ENCODE data around the gene CHD5.

CHD5 gene

DNA sequence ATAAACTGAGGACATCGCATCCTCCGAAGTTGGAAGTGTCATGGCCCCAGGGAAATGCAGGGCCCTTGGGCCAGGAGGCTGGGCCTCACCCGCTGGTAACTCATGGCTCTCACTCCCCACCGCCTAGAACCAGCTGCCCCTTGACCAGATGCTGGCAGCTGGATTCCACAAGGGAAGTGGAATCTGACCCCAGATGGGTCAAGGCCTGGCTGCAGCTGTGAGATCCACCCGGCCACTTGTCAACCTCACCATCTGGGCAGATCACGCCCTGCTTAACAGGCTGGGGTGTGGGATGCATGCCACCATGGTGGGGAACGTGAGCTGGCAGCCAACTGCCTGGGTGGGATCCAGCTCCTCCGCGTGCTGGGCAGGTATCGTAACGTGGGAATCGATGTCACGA lies 108.9 kb downstream of the CHD5 start:
- DNase-seq (ENCODE audit: low read depth, low spot score), result no peak
- TF ChIP-seq, protein P1, sequence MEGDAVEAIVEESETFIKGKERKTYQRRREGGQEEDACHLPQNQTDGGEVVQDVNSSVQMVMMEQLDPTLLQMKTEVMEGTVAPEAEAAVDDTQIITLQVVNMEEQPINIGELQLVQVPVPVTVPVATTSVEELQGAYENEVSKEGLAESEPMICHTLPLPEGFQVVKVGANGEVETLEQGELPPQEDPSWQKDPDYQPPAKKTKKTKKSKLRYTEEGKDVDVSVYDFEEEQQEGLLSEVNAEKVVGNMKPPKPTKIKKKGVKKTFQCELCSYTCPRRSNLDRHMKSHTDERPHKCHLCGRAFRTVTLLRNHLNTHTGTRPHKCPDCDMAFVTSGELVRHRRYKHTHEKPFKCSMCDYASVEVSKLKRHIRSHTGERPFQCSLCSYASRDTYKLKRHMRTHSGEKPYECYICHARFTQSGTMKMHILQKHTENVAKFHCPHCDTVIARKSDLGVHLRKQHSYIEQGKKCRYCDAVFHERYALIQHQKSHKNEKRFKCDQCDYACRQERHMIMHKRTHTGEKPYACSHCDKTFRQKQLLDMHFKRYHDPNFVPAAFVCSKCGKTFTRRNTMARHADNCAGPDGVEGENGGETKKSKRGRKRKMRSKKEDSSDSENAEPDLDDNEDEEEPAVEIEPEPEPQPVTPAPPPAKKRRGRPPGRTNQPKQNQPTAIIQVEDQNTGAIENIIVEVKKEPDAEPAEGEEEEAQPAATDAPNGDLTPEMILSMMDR (IDR thresholded peaks at IDR 0.05; ENCODE audit: low read depth, low read length), result no peak
- H3K4me3 ChIP-seq (ENCODE audit: low read depth, low read length), result no peak overlapping the region
- in situ Hi-C loops (cut with HindIII; ENCODE audit: low sequenced_read_pairs), result no loop called here

DNA sequence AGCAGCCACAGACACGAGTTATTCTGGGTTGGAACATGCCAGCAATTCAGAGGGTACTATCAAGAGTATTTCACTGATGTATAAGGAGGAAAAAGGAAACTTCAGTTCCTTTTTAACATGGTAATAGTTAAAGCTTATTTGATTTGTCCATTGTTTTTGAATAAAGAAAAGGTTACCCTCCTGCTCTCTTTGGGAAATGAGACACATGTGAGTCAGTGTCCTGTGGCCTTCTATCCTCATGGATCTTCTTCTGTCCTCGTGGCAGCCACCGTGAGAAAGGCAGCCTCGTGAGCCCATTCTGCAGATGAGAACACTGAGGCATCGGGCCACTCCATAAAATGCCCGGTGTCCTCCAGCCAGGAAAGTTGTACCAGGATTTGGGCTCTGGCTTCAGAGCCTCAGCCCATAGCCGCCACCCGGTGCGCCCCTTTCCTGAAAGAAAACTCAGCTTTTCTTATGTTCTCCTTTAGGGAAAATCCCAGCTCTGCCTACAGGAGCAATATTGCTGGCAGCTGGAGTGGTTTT lies 109.6 kb downstream of the CHD5 start:
- H3K4me3 ChIP-seq (ENCODE audit: low read depth, low read length), result no peak overlapping the region
- TF ChIP-seq, protein P1 (IDR thresholded peaks at IDR 0.05; ENCODE audit: low read depth, low read length), result no peak
- in situ Hi-C loops (cut with HindIII; ENCODE audit: low sequenced_read_pairs), result no loop called here
- no peak for DNase-seq (ENCODE audit: low read depth, low spot score)

DNA sequence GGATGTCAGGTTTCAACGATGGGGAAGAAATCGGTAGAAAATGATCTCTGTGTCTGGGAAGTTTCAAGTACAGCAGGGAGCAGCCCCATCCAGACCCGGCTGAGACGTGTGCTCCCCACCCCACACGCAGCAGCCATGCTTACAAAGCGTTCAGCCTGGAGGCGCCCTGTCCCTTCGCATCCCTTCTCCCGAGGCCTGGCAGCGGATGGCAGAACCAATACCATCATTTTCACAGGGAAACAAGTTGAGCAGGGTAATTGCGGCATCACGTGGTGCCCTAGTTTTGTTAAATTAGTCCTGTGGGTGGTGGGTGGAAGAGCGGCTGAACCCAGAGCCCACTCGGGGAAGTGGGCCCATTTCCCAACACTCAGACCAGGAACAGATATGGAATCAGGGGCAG lies 110.5 kb downstream of the CHD5 start:
- TF ChIP-seq, protein P1 (IDR thresholded peaks at IDR 0.05; ENCODE audit: low read depth, low read length), result no peak
- H3K4me3 ChIP-seq (ENCODE audit: low read depth, low read length), result no peak overlapping the region
- in situ Hi-C loops (cut with HindIII; ENCODE audit: low sequenced_read_pairs), result no loop called here
- DNase-seq (ENCODE audit: low read depth, low spot score), result no peak

DNA sequence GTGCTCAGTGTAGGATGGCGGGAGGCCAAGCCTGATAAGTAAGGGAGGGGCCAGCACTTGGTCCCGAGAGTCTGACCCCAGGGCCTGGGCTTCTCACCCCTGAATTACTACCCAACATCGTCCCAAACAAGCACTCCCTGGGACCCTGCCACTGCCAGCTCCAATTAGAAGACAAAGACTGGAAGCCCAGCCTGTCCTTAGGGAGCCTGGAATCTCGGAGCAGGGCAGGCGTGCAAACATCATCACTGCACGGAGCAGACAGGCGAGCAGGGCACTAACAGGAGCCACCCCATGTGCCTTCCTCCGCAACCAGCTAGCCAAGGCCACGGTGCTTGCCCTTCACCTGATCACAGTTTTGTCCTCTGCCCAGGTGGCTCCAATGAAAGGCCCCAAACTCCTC lies 111.2 kb downstream of the CHD5 start:
- in situ Hi-C loops (cut with HindIII; ENCODE audit: low sequenced_read_pairs), result no loop called here

DNA sequence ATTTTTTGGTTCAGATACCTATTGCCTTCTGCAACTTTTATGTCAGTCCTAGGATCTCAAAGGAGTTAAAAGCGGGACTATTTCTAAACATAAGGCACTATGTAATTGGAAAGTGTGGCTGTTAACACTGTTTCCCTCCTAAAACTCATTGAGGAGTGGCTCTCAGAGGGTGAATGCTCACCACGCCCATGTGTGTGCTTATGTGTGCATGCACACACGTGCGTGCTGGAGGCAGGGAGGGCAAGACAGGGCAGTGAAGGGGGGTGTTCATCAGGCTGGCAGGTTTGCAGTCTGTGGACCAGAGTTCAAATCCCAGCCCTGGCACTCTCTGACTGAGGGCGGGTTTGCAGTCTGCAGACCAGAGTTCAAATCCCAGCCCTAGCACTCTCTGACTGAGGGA lies 112.0 kb downstream of the CHD5 start:
- in situ Hi-C loops (cut with HindIII; ENCODE audit: low sequenced_read_pairs), result no loop called here

More for the DNA sequence above, 111.2 kb downstream of the CHD5 start:
- TF ChIP-seq, protein P1 (IDR thresholded peaks at IDR 0.05; ENCODE audit: low read depth, low read length), result no peak
- H3K4me3 ChIP-seq (ENCODE audit: low read depth, low read length), result no peak overlapping the region
- no peak for DNase-seq (ENCODE audit: low read depth, low spot score)

DNA sequence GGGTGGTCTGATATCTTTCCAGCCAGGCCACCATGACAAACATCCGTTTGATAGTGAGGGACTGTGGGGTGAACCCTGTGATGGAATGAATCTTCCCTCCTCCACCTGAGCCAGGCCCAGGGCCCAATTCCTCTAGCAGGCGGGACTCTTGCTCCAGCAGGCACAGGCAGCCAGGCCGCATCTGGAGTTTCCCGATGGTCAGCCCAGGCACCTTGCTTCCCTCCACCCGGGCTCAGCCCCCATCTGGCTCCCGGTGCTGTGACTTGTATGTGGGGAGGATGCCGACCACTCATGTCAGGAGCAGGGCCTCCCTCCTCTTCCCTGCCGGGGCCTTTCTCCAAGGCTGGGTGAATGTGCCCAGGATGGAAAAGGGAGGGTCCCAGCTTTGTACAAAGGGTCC lies 113.4 kb downstream of the CHD5 start:
- TF ChIP-seq, protein P1 (IDR thresholded peaks at IDR 0.05; ENCODE audit: low read depth, low read length), result no peak
- no peak for DNase-seq (ENCODE audit: low read depth, low spot score)
- in situ Hi-C loops (cut with HindIII; ENCODE audit: low sequenced_read_pairs), result no loop called here
- H3K4me3 ChIP-seq (ENCODE audit: low read depth, low read length), result no peak overlapping the region

More for the DNA sequence above, 112.0 kb downstream of the CHD5 start:
- no peak for DNase-seq (ENCODE audit: low read depth, low spot score)
- TF ChIP-seq, protein P1 (IDR thresholded peaks at IDR 0.05; ENCODE audit: low read depth, low read length), result no peak
- no peak overlapping the region for H3K4me3 ChIP-seq (ENCODE audit: low read depth, low read length)

Data from astrocyte of the spinal cord (primary cell).